ENCODE results near the gene KLF7. TPM values are rescaled to one million over a fixed set of nuclear protein-coding genes. Genes with fewer than 3 reads are reported as not detected.

Gene KLF7
- total RNA-seq, 1 experiment from 2014 or later: 32.2 TPM

DNA sequence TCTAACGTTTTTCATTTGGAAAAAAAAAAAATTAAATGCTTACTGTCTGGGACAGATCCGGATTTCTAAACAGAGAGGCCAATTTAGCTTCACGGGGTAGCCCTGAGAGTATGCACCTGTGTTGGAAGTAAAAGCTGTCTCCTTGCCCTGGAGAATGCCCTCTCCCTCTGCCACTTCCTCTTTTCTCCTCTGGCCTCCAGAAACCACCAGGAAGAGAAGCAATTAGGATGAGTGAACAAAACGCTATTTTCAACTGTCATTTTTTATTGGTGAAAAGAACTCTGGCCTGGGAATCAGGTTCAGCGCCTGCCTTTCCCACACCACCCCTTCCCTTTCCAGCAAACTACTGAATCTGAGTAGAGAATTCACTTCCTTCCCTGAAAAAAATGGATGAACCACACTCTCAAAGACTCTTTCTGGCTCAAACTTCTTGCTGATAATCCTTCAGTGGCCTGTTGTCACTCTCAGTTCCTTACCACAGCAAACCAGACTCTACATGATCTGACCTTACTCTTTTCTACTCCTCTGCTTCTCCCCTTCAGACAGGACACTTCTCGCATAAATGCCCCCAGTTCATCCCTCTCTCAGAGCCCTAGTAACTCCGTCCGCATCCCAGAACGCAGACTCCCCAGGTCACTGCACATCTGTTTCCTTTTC, 29.8 kb downstream of the KLF7 start:
- no peak overlapping the region for H3K4me2 ChIP-seq (ENCODE audit: insufficient read depth, insufficient read length, low read length)
- H3K4me3 Mint-ChIP-seq: no peak overlapping the region
- no CpG with 5 or more reads among the region's 9 CpGs for WGBS (ENCODE audit: extremely low coverage, insufficient read length, low lambda C conversion rate)

More for the DNA sequence above, 29.8 kb downstream of the KLF7 start:
- H3K4me1 Mint-ChIP-seq: peaks cover 53 to 82% of the 10 kb centered on the region in 2 experiments
- Histone ChIP-seq H3K9me3 (ENCODE audit: control insufficient read depth, low read depth, low read length) (no peaks in the 10 kb centered on the region), H3K79me2 (ENCODE audit: insufficient read depth, low read length) (peaks cover 4% of the 10 kb centered on the region; the same call in 1 of the 2 replicates), H3K18ac (ENCODE audit: insufficient read length, low read depth, low read length) (no peak overlapping the region), H4K5ac (ENCODE audit: insufficient read length, low read depth, low read length) (no peak overlapping the region), H3K9ac (ENCODE audit: extremely low read depth, insufficient read length, low read length) (no peak overlapping the region), H3K27ac (ENCODE audit: insufficient read length, low read depth, low read length) (no peak overlapping the region), H3K79me1 (ENCODE audit: insufficient read depth, low read depth, low read length, poor library complexity, severe bottlenecking) (no peaks in the 10 kb centered on the region), H2BK12ac (ENCODE audit: insufficient read length, low read depth, low read length) (no peak overlapping the region), H3K14ac (ENCODE audit: insufficient read depth, low read length) (no peak overlapping the region), H3K27me3 (ENCODE audit: insufficient read depth, low read length) (no peaks in the 10 kb centered on the region), H4K20me1 (ENCODE audit: control insufficient read depth, insufficient read depth, insufficient read length) (no peaks in the 10 kb centered on the region), H2AK5ac (ENCODE audit: insufficient read length, low read length) (no peak overlapping the region), H2BK120ac (ENCODE audit: low read depth, low read length, poor library complexity, severe bottlenecking) (no peak overlapping the region), H3K23me2 (ENCODE audit: insufficient read length, low read depth, low read length, poor library complexity, severe bottlenecking) (no peaks in the 10 kb centered on the region), H3K23ac (ENCODE audit: insufficient read length, low read depth, low read length) (no peak overlapping the region), H2BK20ac (ENCODE audit: low read depth, low read length, poor library complexity, severe bottlenecking) (no peak overlapping the region), H2AFZ (ENCODE audit: low read length) (no peak overlapping the region), H3K4me1 (ENCODE audit: insufficient read depth, low read length) (peaks cover 6% of the 10 kb centered on the region; the same call in 1 of the 2 replicates), H3K4ac (ENCODE audit: low read depth, low read length) (no peak overlapping the region), H3K56ac (ENCODE audit: insufficient read length, low read depth, low read length) (no peak overlapping the region), H2BK15ac (ENCODE audit: low read depth, low read length) (no peak overlapping the region), H4K91ac (ENCODE audit: insufficient read length, low read depth, low read length) (peak overlapping the region; percentile 3), H4K8ac (replicated peaks; ENCODE audit: insufficient read length, low read depth, low read length) (no peak overlapping the region), H2BK5ac (ENCODE audit: insufficient read length, low read length) (no peak overlapping the region), H3T11ph (ENCODE audit: low read length) (no peak overlapping the region)
- TF ChIP-seq, protein P1, sequence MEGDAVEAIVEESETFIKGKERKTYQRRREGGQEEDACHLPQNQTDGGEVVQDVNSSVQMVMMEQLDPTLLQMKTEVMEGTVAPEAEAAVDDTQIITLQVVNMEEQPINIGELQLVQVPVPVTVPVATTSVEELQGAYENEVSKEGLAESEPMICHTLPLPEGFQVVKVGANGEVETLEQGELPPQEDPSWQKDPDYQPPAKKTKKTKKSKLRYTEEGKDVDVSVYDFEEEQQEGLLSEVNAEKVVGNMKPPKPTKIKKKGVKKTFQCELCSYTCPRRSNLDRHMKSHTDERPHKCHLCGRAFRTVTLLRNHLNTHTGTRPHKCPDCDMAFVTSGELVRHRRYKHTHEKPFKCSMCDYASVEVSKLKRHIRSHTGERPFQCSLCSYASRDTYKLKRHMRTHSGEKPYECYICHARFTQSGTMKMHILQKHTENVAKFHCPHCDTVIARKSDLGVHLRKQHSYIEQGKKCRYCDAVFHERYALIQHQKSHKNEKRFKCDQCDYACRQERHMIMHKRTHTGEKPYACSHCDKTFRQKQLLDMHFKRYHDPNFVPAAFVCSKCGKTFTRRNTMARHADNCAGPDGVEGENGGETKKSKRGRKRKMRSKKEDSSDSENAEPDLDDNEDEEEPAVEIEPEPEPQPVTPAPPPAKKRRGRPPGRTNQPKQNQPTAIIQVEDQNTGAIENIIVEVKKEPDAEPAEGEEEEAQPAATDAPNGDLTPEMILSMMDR (conservative IDR thresholded peaks at IDR 0.05): no peak
- no peaks in the 10 kb centered on the region for H3K27me3 Mint-ChIP-seq (ENCODE audit: low read depth)
- H3K27ac Mint-ChIP-seq: peak overlapping the region in 2 of 3 experiments; percentile 25 to 90; a peak in 5 of 7 replicates
- no peaks in the 10 kb centered on the region; a peak in 2 of 5 replicates for H3K9me3 Mint-ChIP-seq
- no peak for DNase-seq
- peaks cover 7 to 19% (median 9%) of the 10 kb centered on the region in 3 experiments; a peak in 6 of 7 replicates for H3K36me3 Mint-ChIP-seq (ENCODE audit: insufficient read depth in 1 of 3, low read depth in 3 of 3)
